HUES64 (cell line): Measurements from ENCODE around the gene ECHDC3.
"Not testable (repeated sequence)": the region's sequence is repeated elsewhere in the genome, so short reads cannot be mapped to it uniquely, and the experiment has no call there.

ENCODE experiments used
- H3K27ac ChIP-seq: 2 replicates; pipeline ENCODE4 v1.7.0; 2013; ENCODE audit warnings: low read depth, low read length, inconsistent platforms
- H3K27me3 ChIP-seq: 2 replicates; pipeline ENCODE4 v1.6.1; 2013; ENCODE audit warnings: mild to moderate bottlenecking, low read length; ENCODE audit not compliant: insufficient read depth
- H3K36me3 ChIP-seq: 2 replicates; pipeline ENCODE4 v1.6.1; 2013; ENCODE audit warnings: mild to moderate bottlenecking, low read length; ENCODE audit not compliant: insufficient read depth
- H3K4me1 ChIP-seq: 2 replicates; pipeline ENCODE4 v1.6.1; 2013; ENCODE audit warnings: mild to moderate bottlenecking, low read length, moderate library complexity; ENCODE audit not compliant: insufficient read depth
- H3K4me3 ChIP-seq: 2 replicates; pipeline ENCODE4 v1.5.1; 2013; ENCODE audit warnings: mild to moderate bottlenecking, low read length, moderate library complexity
- H3K9ac ChIP-seq: 2 replicates; pipeline ENCODE4 v1.6.1; 2013; ENCODE audit warnings: mild to moderate bottlenecking, low read depth, low read length
- H3K9me3 ChIP-seq: 2 replicates; pipeline ENCODE4 v1.6.1; 2013; ENCODE audit warnings: low read depth, low read length; ENCODE audit not compliant: insufficient read depth
- WGBS: fragments of 150-250, 120-280 bp; methylation state at CpG from one replicate; pipeline ENCODE4 v1.1.7; 2013; ENCODE audit warnings: missing lambda C conversion rate; 5-methylcytosine and 5-hydroxymethylcytosine counted together

ECHDC3 gene

GRCh38 chr10:11719496-11720259 lies 22.5 kb upstream of the ECHDC3 start:
- Histone ChIP-seq H3K36me3 (no peaks in the 10 kb centered on the region), H3K4me3 (no peak overlapping the region), H3K9ac (no peak overlapping the region), H3K9me3 (no peaks in the 10 kb centered on the region), H3K27ac (no peak overlapping the region), H3K4me1 (no peaks in the 10 kb centered on the region), H3K27me3 (no peaks in the 10 kb centered on the region)
- 91% methylated on average over 13 of the region's 13 CpGs for WGBS

- Histone ChIP-seq H3K4me3 (no peak overlapping the region), H3K27me3 (no peaks in the 10 kb centered on the region), H3K27ac (no peak overlapping the region), H3K4me1 (no peaks in the 10 kb centered on the region), H3K9me3 (no peaks in the 10 kb centered on the region), H3K36me3 (no peaks in the 10 kb centered on the region), H3K9ac (no peak overlapping the region)
- WGBS = 91% methylated on average over 11 of the region's 11 CpGs
Observed at GRCh38 chr10:11720260-11720741, 21.9 kb upstream of the ECHDC3 start.

- Histone ChIP-seq H3K4me1 (no peaks in the 10 kb centered on the region), H3K27me3 (no peaks in the 10 kb centered on the region), H3K36me3 (no peaks in the 10 kb centered on the region), H3K9ac (no peak overlapping the region), H3K27ac (no peak overlapping the region), H3K4me3 (no peak overlapping the region), H3K9me3 (no peaks in the 10 kb centered on the region)
- 95% methylated on average over 3 of the region's 3 CpGs for WGBS
Observed at GRCh38 chr10:11721806-11722205, 20.4 kb upstream of the ECHDC3 start.

- Histone ChIP-seq H3K9ac (no peak overlapping the region), H3K27me3 (no peaks in the 10 kb centered on the region), H3K4me1 (no peaks in the 10 kb centered on the region), H3K4me3 (no peak overlapping the region), H3K36me3 (no peaks in the 10 kb centered on the region), H3K27ac (no peak overlapping the region), H3K9me3 (0 out of 2 replicates have a peak, but pooled peaks cover 4% of the 10 kb centered on the region)
- WGBS = no CpG with 5 or more reads among the region's 5 CpGs
Observed at GRCh38 chr10:11723359-11723758, 18.8 kb upstream of the ECHDC3 start.

- Histone ChIP-seq H3K4me3 (no peak overlapping the region), H3K9ac (no peak overlapping the region), H3K27ac (no peak overlapping the region), H3K36me3 (no peaks in the 10 kb centered on the region), H3K27me3 (no peaks in the 10 kb centered on the region), H3K4me1 (no peaks in the 10 kb centered on the region), H3K9me3 (peaks cover 8% of the 10 kb centered on the region; the same call in 1 of the 2 replicates)
- 81% methylated on average over 20 of the region's 20 CpGs for WGBS
Observed at GRCh38 chr10:11724938-11725776, 17.0 kb upstream of the ECHDC3 start.

GRCh38 chr10:11725912-11726311 lies 16.3 kb upstream of the ECHDC3 start:
- Histone ChIP-seq H3K9ac (no peak overlapping the region), H3K36me3 (no peaks in the 10 kb centered on the region), H3K27me3 (no peaks in the 10 kb centered on the region), H3K9me3 (peaks cover 15% of the 10 kb centered on the region), H3K4me3 (no peak overlapping the region), H3K27ac (no peak overlapping the region), H3K4me1 (no peaks in the 10 kb centered on the region)
- WGBS = 95% methylated on average over 10 of the region's 10 CpGs

- Histone ChIP-seq H3K9me3 (peaks cover 15% of the 10 kb centered on the region), H3K9ac (no peak overlapping the region), H3K27me3 (no peaks in the 10 kb centered on the region), H3K4me1 (no peaks in the 10 kb centered on the region), H3K27ac (no peak overlapping the region), H3K36me3 (no peaks in the 10 kb centered on the region), H3K4me3 (no peak overlapping the region)
- WGBS = 92% methylated on average over 4 of the region's 4 CpGs
Observed at GRCh38 chr10:11727563-11727962, 14.6 kb upstream of the ECHDC3 start.

GRCh38 chr10:11728353-11728752 lies 13.8 kb upstream of the ECHDC3 start:
- H3K27ac ChIP-seq = no peak overlapping the region
- H3K9me3 ChIP-seq = peaks cover 15% of the 10 kb centered on the region
- H3K27me3 ChIP-seq = no peaks in the 10 kb centered on the region
- 96% methylated on average over 7 of the region's 7 CpGs for WGBS
- no peak overlapping the region for H3K9ac ChIP-seq
- H3K36me3 ChIP-seq = no peaks in the 10 kb centered on the region
- H3K4me1 ChIP-seq = no peaks in the 10 kb centered on the region
- H3K4me3 ChIP-seq = no peak overlapping the region

- H3K4me3 ChIP-seq = no peak overlapping the region
- no peaks in the 10 kb centered on the region for H3K4me1 ChIP-seq
- 91% methylated on average over 3 of the region's 3 CpGs for WGBS
- H3K27me3 ChIP-seq = no peaks in the 10 kb centered on the region
- H3K36me3 ChIP-seq = no peaks in the 10 kb centered on the region
- H3K9me3 ChIP-seq = peaks cover 15% of the 10 kb centered on the region
- no peak overlapping the region for H3K9ac ChIP-seq
- H3K27ac ChIP-seq = no peak overlapping the region
Observed at GRCh38 chr10:11729790-11730315, 12.3 kb upstream of the ECHDC3 start.

GRCh38 chr10:11730779-11731178 lies 11.4 kb upstream of the ECHDC3 start:
- H3K4me1 ChIP-seq = no peaks in the 10 kb centered on the region
- no peak overlapping the region for H3K4me3 ChIP-seq
- no peaks in the 10 kb centered on the region for H3K36me3 ChIP-seq
- WGBS = 94% methylated on average over 5 of the region's 5 CpGs
- no peak overlapping the region for H3K27ac ChIP-seq
- no peak overlapping the region for H3K9ac ChIP-seq
- H3K9me3 ChIP-seq = peaks cover 15% of the 10 kb centered on the region
- no peaks in the 10 kb centered on the region for H3K27me3 ChIP-seq

GRCh38 chr10:11736767-11737166 lies 5.4 kb upstream of the ECHDC3 start:
- not testable (repeated sequence) for H3K4me1 ChIP-seq, H3K27me3 ChIP-seq, H3K36me3 ChIP-seq, H3K27ac ChIP-seq, H3K9me3 ChIP-seq, H3K9ac ChIP-seq
- no CpG with 5 or more reads among the region's 15 CpGs for WGBS
- H3K4me3 ChIP-seq = 0 out of 2 replicates have a peak overlapping the region, but pooled peaks have one; percentile 47
